Upper lobe of left lung (tissue), 6 donors: ENCODE data around the gene MTHFD1L. TPM values are rescaled to one million over a fixed set of nuclear protein-coding genes. Genes with fewer than 3 reads are reported as not detected.
"Not testable (repeated sequence)": the region's sequence is repeated elsewhere in the genome, so short reads cannot be mapped to it uniquely, and the experiment has no call there.

Experiments used
- ATAC-seq, 2 donors: fragments of 200-7000 bp; cut with Tn5 transposase; one replicate each; pipeline ENCODE4 v1.9.1; 2022; ENCODE audit warnings: mild to moderate bottlenecking in 2 of 2, moderate library complexity in 2 of 2; ENCODE audit not compliant: low FRiP score in 2 of 2
- DNase-seq, 2 donors: peaks; one replicate each; pipeline ENCODE4 v3.0.0-alpha.2; 2019 to 2020
- H3K27ac ChIP-seq, 4 donors: fragments of 200-600 bp; sonication (generic); one replicate each; pipeline ENCODE4 v1.5.1; 2016 to 2019
- H3K27me3 ChIP-seq, 4 donors: fragments of 200-600 bp; sonication (generic); one replicate each; pipeline ENCODE4 v1.5.1; 2017 to 2019
- H3K36me3 ChIP-seq, 4 donors: fragments of 200-600 bp; sonication (generic); one replicate each; pipeline ENCODE4 v1.5.1; 2016 to 2019
- H3K4me1 ChIP-seq, 4 donors: fragments of 200-600 bp; sonication (generic); one replicate each; pipeline ENCODE4 v1.5.1; 2018 to 2019
- H3K4me3 ChIP-seq, 4 donors: fragments of 200-600 bp; sonication (generic); one replicate each; pipeline ENCODE4 v1.5.1; 2017 to 2019; ENCODE audit warnings: mild to moderate bottlenecking in 2 of 4, moderate library complexity in 1 of 4
- H3K9me3 ChIP-seq, 4 donors: fragments of 200-600 bp; sonication (generic); one replicate each; pipeline ENCODE4 v1.5.1; 2018 to 2019
- EP300 ChIP-seq, 4 donors: sonication (generic); formaldehyde crosslinking; IDR thresholded peaks; one replicate each; pipeline ENCODE4 v1.5.1; 2017; ENCODE audit warnings: antibody characterized with exemption in 4 of 4, control low read depth in 2 of 4
- POLR2A ChIP-seq, 4 donors: fragments of 450-650 bp; IDR thresholded peaks; one replicate each; pipeline ENCODE4 v1.5.1; 2016 to 2017; ENCODE audit warnings: antibody characterized with exemption in 4 of 4, mild to moderate bottlenecking in 2 of 4
- POLR2AphosphoS5 ChIP-seq, 2 donors: sonication (generic); formaldehyde crosslinking; IDR thresholded peaks; one replicate each; pipeline ENCODE4 v1.5.1; 2017; ENCODE audit warnings: antibody characterized with exemption in 2 of 2
- WGBS, 2 donors: methylation state at CpG; one replicate each; pipeline ENCODE4 v1.1.5; 2017 to 2018; 5-methylcytosine and 5-hydroxymethylcytosine counted together
- total RNA-seq, 6 donors: library from RNA; depleted of rRNA in 4 of 6; stranded (reverse); fragments of >200 nt in 4 of 6; gene quantifications; one replicate each; pipeline versions ENCODE4 v1.1.0 to v1.2.1, GENCODE V29; 2016 to 2021
- TF ChIP-seq, protein P1 (sequence below), 6 experiments: fragments of 450-650 bp in 4 of 6; fragments of 200-600 bp in 2 of 6; sonication (generic) in 2 of 6; IDR thresholded peaks; one replicate each; pipeline ENCODE4 v1.5.1; 2016 to 2019; ENCODE audit warnings: antibody characterized with exemption in 6 of 6
- donor health status: DM: no; HTN: no; CAD: no; lungs with moderate emphysema.
- donor health status: DM: no; HTN: yes; CAD: no; lungs with severe emphysema.

MTHFD1L gene
- total RNA-seq, 6 donors from 2014 or later, result 11.8 to 32.3 (median 19.4) TPM

DNA sequence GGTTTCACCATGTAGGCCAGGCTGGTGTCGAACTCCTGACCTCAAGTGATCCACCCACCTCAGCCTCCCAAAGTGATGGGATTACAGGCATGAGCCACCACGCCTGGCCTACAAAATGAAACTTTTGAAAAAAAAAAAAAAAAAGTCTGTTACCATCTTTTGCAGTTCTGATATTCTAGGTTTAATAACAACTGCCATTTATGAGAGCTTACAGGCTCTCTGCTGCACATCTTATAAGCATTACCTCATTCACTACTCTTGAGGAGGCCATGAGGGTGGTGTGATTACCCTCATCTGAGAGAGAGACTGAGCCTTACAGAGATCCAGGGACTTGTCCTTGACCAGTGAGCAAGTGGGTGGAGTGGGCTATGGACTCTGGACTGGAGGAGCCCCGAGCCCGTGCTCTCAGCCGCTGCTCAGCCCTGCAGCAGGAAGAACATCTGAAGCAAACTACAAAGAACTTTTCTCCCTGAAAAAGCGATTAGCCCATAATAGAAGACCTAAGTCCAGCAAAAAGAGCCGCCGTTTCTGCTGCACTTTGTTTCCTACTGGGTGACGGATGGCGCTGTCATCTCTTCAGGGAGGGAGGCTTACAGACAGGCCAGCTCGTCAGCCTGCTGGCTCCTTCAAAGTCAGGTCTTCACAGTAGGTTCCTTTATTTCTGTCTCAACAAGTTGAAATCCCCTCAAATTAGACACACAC is 254.5 kb downstream of the MTHFD1L start:
- Histone ChIP-seq H3K27me3 (no peaks in the 10 kb centered on the region), H3K36me3 (no peaks in the 10 kb centered on the region), H3K27ac (no peak overlapping the region), H3K9me3 (no peaks in the 10 kb centered on the region), H3K4me3 (no peak overlapping the region), H3K4me1 (peaks cover 0 to 7% (median 0%) of the 10 kb centered on the region in 4 donors)
- DNase-seq, result no peak
- 86 to 87% methylated on average over 9 to 11 of the region's 11 CpGs for WGBS, 2 donors
- TF ChIP-seq POLR2A (IDR thresholded peaks at IDR 0.05) (no peak), POLR2AphosphoS5 (IDR thresholded peaks at IDR 0.05) (no peak)
- no peak for ATAC-seq

DNA sequence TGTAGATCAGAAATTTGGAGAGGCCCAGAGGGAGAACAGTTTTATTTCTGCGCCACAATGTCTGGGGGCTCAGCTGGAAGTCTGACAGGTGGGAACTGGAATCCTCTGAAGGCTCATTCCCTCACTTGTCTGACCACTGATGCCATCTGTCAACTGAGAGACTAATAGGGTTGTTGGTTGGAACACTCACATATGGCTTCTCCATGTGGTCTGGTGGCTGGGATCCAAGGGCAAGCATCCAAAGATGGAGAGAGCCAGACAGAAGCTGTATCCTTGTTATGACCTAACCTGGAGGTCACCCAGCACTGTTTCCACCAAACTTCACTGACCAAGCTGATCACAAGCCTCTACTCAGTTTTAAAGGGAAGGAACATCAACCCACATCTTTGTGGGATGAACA is 256.4 kb downstream of the MTHFD1L start:
- Histone ChIP-seq H3K27me3 (no peaks in the 10 kb centered on the region), H3K4me3 (no peak overlapping the region), H3K9me3 (no peaks in the 10 kb centered on the region), H3K27ac (no peak overlapping the region), H3K36me3 (no peaks in the 10 kb centered on the region), H3K4me1 (peaks cover 0 to 7% (median 0%) of the 10 kb centered on the region in 4 donors)
- DNase-seq (no peak), ATAC-seq (no peak)
- TF ChIP-seq POLR2AphosphoS5 (IDR thresholded peaks at IDR 0.05) (no peak), EP300 (IDR thresholded peaks at IDR 0.05) (no peak)
- TF ChIP-seq, protein P1, sequence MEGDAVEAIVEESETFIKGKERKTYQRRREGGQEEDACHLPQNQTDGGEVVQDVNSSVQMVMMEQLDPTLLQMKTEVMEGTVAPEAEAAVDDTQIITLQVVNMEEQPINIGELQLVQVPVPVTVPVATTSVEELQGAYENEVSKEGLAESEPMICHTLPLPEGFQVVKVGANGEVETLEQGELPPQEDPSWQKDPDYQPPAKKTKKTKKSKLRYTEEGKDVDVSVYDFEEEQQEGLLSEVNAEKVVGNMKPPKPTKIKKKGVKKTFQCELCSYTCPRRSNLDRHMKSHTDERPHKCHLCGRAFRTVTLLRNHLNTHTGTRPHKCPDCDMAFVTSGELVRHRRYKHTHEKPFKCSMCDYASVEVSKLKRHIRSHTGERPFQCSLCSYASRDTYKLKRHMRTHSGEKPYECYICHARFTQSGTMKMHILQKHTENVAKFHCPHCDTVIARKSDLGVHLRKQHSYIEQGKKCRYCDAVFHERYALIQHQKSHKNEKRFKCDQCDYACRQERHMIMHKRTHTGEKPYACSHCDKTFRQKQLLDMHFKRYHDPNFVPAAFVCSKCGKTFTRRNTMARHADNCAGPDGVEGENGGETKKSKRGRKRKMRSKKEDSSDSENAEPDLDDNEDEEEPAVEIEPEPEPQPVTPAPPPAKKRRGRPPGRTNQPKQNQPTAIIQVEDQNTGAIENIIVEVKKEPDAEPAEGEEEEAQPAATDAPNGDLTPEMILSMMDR (IDR thresholded peaks at IDR 0.05), result no peak
- WGBS, 2 donors, result 78 to 88% methylated on average over 1 of the region's 1 CpG

DNA sequence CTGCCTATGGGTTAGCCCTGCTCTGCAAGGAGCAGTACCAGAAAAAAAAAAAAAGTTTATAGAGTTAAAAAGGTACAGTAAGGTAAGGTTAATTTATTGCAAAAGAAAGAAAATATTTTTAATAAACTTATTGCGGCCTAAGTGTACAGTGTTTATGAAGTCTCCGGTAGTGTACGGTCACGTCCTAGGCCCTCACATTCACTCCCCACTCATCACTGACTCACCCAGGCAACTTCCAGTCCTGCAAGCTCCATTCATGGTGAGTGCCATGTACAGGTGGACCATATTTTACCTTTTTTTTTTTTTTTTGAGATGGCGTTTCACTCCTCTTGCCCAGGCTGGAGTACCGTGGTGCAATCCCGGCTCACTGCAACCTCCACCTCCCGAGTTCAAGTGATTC is 258.1 kb downstream of the MTHFD1L start:
- 96 to 97% methylated on average over 8 of the region's 8 CpGs for WGBS, 2 donors
- not testable (repeated sequence) for H3K4me3 ChIP-seq, H3K9me3 ChIP-seq, ATAC-seq, H3K4me1 ChIP-seq, H3K36me3 ChIP-seq, H3K27me3 ChIP-seq, DNase-seq, H3K27ac ChIP-seq

DNA sequence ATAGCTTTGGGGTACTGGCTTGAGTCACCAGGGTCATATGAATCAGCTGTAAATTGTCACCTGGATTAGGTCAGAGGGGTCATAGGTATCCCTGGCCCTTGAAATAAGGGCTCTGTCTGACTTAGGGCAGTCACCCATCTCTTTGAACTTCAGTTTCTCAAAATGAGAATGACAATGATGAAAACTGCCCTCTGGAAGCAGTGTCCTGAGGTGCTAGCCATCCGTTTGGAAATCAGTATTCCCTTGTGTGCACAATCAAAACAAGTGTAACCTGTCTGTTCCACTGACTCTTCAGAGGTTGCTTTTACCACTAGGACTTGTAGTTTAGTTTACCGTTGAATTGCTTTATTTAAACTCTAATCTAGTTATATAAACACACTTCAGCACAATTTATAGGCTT is 259.7 kb downstream of the MTHFD1L start:
- H3K27me3 ChIP-seq, H3K9me3 ChIP-seq, H3K4me1 ChIP-seq, ATAC-seq, H3K36me3 ChIP-seq, H3K27ac ChIP-seq, DNase-seq, H3K4me3 ChIP-seq: not testable (repeated sequence)
- WGBS, 2 donors, result 28 to 32% methylated on average over 2 of the region's 2 CpGs

DNA sequence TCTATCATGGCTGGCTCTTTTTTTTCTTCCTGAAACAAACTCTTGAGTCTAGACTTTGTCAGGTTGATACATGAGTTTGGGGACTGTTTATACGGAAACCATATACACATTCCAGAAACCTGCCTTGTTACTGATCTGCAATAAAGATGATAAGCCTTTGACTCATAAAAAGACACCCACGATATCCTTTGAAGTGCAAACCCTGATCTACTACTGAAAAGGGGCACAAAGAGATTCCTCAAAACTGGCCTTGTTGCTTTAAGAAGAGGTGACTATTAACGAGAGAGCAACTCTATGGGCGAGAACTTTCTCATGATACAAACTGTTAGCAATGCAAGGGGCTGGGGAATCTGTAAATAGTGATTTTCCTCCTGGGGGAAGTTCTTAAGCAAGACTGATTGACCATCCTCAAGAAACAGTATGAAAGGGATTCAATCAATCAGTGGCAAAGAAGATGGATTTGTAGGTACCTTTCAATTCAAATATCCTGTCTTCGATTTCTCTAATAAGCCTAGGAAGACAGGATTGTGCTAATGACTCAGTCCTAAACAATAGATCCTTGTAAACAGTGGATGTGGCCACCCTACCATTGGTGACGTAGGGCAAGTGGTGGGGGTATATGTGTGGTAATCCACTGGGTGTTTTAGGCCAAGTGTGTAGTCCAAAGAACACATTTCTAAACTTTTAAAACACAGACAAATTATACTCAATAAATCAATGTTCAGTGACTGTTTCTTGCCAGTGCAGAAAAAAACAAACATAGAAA is 260.3 kb downstream of the MTHFD1L start:
- 47 to 59% methylated on average over 6 of the region's 6 CpGs for WGBS, 2 donors
- not testable (repeated sequence) for H3K4me1 ChIP-seq, H3K27ac ChIP-seq, H3K9me3 ChIP-seq, H3K36me3 ChIP-seq, ATAC-seq, H3K27me3 ChIP-seq, DNase-seq, H3K4me3 ChIP-seq

DNA sequence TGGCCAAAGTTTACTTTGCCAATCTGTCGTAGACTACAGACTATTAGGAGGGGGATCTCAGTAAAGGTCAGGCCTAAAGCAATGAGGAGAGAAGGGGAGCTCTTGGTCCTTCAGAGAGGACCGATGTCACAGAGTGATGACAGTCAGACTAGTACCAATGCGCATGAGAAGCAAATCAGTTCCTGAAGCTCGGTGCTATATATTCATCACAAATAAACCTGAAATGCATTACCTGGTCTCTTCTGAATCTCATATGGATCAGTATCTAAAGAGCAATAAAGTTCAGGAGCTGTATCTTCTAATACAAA is 260.9 kb downstream of the MTHFD1L start:
- H3K36me3 ChIP-seq, DNase-seq, H3K4me3 ChIP-seq, ATAC-seq, H3K9me3 ChIP-seq, H3K27me3 ChIP-seq, H3K27ac ChIP-seq, H3K4me1 ChIP-seq: not testable (repeated sequence)
- WGBS, 2 donors, result 85 to 95% methylated on average over 4 of the region's 4 CpGs

DNA sequence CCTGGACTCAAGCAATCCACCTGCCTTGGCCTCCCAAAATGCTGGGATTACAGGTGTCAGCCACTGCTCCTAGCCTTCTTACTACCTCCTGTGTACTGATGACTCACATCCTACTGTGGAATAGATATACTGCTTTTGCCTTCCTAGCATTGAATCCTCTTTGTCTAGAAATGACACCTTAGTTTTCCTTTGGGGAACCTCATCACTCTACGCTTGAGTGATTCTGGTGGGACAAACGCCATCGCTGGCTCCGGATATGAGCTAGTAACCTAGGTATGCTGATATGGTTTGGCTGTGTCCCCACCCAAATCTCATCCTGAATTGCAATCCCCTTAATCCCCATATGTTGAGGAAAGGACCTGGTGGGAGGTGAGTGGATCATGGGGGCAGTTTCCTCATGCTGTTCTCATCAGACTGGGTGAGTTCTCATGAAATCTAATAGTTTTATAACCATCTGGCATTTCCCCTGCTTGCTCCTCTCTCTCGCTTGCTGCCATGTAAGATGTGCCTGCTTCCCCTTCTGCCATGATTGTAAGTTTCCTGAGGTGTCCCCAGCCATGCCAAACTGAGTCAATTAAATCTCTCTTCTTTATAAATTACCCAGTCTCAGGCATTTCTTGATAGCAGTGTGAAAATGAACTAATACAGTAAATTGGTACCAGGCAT is 261.8 kb downstream of the MTHFD1L start:
- not testable (repeated sequence) for H3K4me1 ChIP-seq, ATAC-seq, DNase-seq, H3K36me3 ChIP-seq, H3K4me3 ChIP-seq, H3K27ac ChIP-seq, H3K9me3 ChIP-seq, H3K27me3 ChIP-seq
- WGBS, 2 donors, result 96 to 97% methylated on average over 5 of the region's 5 CpGs
